Limb (tissue), 2 donors: ENCODE results near the gene ST3GAL3.
A peak's percentile ranks its signal among the peaks of the same experiment; 100 is the strongest.

Source experiments
- DNase-seq, 2 donors: peaks; one replicate each; pipeline ENCODE4 v3.0.0-alpha.2; 2016; ENCODE audit errors: extremely low spot score in 2 of 2

The ST3GAL3 gene

GRCh38 chr1:43958351-43959255, 251.3 kb downstream of the ST3GAL3 start:
- DNase-seq = no peak

DNA sequence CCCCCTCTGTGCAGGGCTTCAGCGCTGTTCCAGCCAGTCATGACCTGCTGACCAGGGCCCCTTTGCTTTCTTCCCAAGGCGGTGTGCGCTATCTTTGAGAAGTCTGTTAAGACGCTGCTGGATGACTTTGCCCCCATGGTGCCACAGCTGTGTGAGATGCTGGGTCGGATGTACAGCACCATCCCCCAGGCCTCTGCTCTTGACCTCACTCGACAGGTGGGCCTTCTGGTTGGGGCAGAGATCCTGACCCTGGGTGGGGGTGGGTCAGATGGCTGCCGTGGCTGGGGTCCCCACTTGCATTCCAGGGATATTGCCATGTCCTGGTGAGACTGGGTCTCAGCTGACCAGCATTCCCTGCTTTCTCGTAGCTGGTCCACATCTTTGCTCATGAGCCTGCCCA, 253.5 kb downstream of the ST3GAL3 start:
- DNase-seq = no peak

DNA sequence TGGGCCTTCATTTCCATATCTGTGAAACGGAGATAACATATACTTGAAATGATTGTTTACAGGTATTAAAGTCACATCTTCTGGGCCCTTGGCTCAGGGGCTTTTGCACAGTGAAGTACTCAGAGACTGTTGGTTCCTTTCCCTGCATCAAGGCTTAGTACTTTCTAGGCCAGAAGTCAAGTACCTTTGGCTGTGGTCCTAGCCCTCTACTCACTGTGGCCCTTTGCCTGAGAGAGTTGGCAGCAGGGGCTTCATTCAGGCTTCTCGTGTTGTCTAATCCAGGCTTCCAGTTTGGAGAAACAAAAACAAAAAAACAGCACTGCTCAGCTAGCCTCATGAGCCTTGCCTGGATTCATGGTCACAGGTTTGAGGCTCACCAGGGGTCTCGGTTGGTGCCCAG, 254.4 kb downstream of the ST3GAL3 start:
- DNase-seq = no peak

- no peak for DNase-seq
Observed at GRCh38 chr1:43962324-43962723, 255.0 kb downstream of the ST3GAL3 start.

GRCh38 chr1:43963006-43963405, 255.7 kb downstream of the ST3GAL3 start:
- no peak for DNase-seq

DNA sequence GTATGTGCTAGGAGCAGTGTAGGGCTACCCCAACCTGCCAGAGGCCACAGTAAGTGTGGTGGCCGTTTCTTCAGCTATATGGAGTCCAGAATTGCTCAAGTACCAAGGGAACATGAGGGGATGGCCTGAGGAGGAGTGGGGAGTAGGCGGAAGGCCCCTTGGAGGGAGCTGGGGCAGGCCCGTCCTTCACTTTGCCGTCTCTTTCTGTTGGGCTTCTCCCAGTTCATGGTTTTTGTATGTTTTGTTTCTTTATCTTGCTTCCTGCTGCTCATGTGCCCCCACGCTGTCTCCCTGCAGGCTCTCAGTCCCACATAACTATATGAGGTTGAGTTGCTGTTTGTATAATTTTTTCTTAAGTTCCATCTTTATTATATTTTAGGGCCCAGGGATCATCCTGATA, 256.6 kb downstream of the ST3GAL3 start:
- no peak for DNase-seq

- no peak for DNase-seq
Observed at GRCh38 chr1:43965316-43965715, 258.0 kb downstream of the ST3GAL3 start.

GRCh38 chr1:43968348-43968948, 261.1 kb downstream of the ST3GAL3 start:
- no peak for DNase-seq

- no peak for DNase-seq
Observed at GRCh38 chr1:43969416-43969745, 262.0 kb downstream of the ST3GAL3 start.

GRCh38 chr1:43969746-43970466, 262.6 kb downstream of the ST3GAL3 start, which contains the start of gene DPH2:
Gene DPH2, plus strand, starts transcription at chr1:43970010. Its CDS starts 166 bp downstream, at chr1:43970176.
- DNase-seq = peak; percentile 96 to 98

- no peak for DNase-seq
Observed at GRCh38 chr1:43970502-43970901, 263.2 kb downstream of the ST3GAL3 start.

DNA sequence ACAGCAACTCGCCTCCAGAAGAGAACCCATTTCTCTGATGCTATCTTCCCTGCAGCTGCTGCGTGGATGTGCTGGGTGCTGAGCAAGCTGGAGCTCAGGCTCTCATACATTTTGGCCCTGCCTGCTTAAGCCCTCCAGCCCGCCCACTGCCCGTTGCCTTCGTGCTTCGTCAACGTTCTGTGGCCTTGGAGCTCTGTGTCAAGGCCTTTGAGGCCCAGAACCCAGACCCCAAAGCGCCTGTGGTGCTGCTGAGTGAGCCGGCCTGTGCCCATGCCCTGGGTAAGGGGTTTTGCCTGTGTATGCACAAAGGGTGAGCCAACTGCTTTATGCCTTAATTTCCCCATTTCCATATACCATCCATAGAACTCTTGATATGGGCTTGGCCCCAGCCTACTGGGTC, 263.6 kb downstream of the ST3GAL3 start:
- no peak for DNase-seq

- peak in 1 of 2 donors; percentile 21 for DNase-seq
Observed at GRCh38 chr1:43971336-43971980, 264.1 kb downstream of the ST3GAL3 start.

- no peak for DNase-seq
Observed at GRCh38 chr1:43973981-43974442, 266.7 kb downstream of the ST3GAL3 start.

GRCh38 chr1:43974443-43975248, 267.3 kb downstream of the ST3GAL3 start, which contains the start of gene ATP6V0B:
Gene ATP6V0B, plus strand, starts transcription at chr1:43974960. Its CDS starts 81 bp downstream, at chr1:43975041.
- DNase-seq = peak; percentile 94 to 97

DNA sequence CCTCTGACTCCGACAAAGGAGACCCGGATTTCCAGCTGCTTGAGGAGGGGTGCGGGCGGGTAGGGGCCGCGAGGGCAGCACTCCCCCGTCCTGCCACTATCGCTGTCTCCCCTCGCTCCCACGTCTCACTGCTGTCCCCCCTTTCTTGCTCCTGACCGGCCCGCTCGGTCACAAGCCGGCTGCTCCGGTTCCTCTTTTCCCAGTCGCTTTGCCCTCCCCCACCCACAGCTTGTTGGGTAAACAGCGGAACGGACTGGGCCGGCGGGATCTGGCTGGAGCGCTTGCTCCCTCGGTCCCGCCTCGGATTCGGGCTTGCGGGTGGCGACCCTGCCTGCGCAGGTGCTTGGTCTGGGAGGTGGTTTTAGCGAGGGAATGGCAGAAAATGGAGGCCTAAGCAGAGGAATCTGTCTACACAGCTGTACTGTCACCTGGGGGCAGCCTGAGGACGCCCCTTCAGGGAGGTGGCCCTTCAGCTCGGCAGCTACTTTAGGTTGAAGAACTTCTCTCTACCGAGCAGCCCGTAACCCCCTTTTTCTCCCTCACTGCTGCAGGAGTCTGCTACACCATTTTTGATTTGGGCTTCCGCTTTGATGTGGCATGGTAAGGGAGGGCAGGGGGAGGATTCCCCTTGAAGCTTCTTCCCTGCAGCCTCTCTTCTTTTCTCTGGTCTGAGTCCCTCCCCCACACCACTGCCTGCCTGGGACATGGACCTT, 268.1 kb downstream of the ST3GAL3 start:
- no peak for DNase-seq

- DNase-seq = no peak
Observed at GRCh38 chr1:43976045-43976444, 268.7 kb downstream of the ST3GAL3 start.

GRCh38 chr1:43976890-43977289, 269.6 kb downstream of the ST3GAL3 start:
- DNase-seq = no peak

DNA sequence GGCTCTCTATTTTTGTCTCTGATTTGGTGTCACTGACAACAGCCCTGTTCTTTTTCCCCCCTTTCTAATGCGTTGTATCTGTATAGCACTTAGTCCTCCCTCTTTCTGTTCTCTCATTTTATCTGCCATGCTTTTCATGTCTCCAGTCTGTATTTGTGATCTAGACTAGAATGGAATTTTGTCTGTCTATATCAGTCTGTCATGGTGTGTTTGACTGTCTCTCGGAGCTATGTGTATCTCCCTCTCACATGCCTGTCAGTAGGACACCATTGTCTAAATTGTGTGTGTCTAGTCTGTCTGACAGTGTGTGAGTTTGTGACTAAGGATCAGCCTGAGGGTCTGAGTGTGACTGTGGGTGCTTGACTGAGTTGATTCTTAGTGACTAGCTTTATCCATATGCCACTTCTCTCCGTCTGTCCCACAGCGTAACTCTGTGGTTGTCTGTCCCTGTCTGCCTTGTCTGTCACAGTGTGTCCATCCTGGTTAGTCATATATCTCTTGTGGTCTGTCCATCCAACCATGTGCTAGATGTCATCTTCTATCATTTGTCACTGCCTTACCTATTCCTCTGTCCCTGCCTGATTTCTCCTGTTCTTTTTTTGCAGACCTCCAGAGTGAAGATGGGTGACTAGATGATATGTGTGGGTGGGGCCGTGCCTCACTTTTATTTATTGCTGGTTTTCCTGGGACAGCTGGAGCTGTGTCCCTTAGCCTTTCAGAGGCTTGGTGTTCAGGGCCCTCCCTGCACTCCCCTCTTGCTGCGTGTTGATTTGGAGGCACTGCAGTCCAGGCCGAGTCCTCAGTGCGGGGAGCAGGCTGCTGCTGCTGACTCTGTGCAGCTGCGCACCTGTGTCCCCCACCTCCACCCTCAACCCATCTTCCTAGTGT, 270.3 kb downstream of the ST3GAL3 start:
- DNase-seq = no peak
